HG02981 (cell line): ENCODE data around the gene FUT8.
"Not testable (repeated sequence)": the region's sequence is repeated elsewhere in the genome, so short reads cannot be mapped to it uniquely, and the experiment has no call there.

Experiments
- ATAC-seq: cut with Tn5 transposase; IDR thresholded peaks from one replicate; pipeline ENCODE4 v1.9.1; 2021; ENCODE audit warnings: mild to moderate bottlenecking, moderate library complexity; ENCODE audit not compliant: unreplicated experiment

Gene FUT8

DNA sequence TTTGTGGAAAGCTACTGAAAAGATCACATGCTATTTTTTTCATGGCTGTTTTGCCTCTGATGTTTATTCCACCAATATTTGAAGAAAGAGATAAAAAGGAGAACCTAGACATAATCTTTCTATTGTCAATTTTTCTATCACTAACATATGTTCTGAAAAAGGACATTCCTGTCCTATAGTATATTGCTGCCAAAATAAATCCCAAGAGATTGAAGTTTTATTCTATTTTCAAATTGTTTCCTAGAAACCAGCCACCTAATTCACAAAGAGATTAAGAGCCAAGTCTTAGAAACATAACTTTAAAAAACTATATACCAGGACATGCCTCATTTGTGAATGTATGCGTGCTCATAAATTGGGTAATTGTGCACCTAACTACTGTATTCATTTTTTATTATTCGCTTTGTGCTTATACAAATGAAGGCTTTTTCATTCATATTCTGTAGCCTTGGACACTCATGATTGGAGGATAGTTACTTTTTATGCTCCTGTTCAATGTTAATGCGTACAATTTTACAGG is 200.7 kb downstream of the FUT8 start:
- no peak for ATAC-seq

- no peak for ATAC-seq
Measured at GRCh38 chr14:65618996-65619395, 206.5 kb downstream of the FUT8 start.

DNA sequence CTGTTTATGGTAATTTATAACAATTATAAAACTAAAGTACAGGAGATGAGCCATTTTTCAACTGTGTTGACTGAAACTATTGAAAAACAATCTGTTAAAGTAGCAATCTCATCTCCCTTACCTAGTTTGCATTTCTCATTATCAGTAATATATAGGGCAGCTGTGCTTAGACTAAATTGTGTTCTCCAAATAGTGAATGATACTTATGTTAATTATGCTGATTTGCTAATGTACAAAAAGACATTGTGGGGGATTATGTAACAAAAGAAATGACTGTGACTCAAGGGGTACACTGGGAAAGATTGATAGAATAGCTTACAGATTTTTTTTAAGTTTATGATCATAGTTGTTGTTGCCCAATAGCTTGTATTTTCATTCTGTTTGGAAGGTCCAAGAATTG is 207.7 kb downstream of the FUT8 start:
- no peak for ATAC-seq

GRCh38 chr14:65622703-65623102 is 210.2 kb downstream of the FUT8 start:
- ATAC-seq: no peak

GRCh38 chr14:65623759-65624158 is 211.2 kb downstream of the FUT8 start:
- no peak for ATAC-seq

- no peak for ATAC-seq
Measured at GRCh38 chr14:65627315-65627714, 214.8 kb downstream of the FUT8 start.

DNA sequence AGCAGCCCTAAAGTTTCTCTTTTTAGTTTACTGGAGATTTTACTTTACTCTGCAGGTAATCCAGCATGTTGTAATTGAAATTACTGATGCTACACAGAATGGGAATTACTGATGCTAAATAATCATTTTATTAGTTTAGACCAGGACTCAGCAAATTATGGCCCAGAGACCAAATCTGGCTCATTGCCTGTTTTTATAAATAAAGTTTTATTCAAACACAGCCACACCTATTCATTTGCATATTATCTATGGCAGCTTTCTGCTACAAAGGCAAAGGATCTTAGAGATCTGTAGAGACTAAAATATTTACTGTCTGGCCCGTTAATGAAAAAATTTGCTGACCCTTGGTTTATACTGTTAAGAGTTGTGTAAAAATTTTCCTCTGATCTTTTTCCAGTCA is 216.1 kb downstream of the FUT8 start:
- no peak for ATAC-seq

DNA sequence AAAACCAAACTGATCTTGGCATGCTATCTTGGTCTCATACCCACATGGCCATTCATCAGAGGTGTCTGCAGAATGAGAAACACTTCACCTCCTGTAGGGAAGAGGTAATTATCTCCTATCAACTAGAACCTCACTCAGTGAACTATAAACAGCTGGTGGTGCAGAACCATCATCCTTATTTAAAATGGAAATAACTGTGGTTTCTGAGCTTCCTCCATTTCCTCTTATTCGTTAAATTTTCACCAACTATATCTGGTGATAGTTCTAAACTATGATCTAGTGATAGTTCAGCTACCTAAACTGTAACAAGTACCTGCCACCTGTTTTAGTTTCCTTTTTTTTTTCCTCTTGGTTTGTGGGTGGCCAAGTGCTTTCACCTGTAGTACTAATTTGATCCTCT is 218.5 kb downstream of the FUT8 start:
- ATAC-seq: no peak

GRCh38 chr14:65632487-65632886 is 220.0 kb downstream of the FUT8 start:
- ATAC-seq: no peak

GRCh38 chr14:65633666-65634065 is 221.1 kb downstream of the FUT8 start:
- not testable (repeated sequence) for ATAC-seq

DNA sequence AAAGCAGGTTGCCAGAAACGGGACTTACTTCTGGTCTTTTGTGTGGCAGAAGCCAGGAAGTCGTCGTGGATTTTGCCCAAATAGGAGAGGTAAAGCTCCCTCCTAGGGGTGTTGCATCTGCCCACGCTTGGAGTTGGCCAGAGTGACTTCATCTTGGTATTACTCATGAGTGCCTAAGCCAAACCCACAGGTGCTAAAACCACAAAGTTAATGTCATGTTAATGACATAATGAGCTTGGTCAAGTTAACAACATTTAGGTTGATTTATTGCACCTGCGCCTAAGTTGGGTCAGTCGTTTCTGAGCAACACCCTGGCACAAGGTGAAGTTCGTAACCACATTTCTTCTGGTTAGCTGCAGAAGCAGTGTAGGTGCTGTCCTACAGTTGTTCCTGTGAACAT is 225.2 kb downstream of the FUT8 start:
- peak; percentile 65 for ATAC-seq

- no peak for ATAC-seq
Measured at GRCh38 chr14:65639216-65639615, 226.7 kb downstream of the FUT8 start.

GRCh38 chr14:65650826-65651225 is 238.3 kb downstream of the FUT8 start:
- ATAC-seq: no peak

DNA sequence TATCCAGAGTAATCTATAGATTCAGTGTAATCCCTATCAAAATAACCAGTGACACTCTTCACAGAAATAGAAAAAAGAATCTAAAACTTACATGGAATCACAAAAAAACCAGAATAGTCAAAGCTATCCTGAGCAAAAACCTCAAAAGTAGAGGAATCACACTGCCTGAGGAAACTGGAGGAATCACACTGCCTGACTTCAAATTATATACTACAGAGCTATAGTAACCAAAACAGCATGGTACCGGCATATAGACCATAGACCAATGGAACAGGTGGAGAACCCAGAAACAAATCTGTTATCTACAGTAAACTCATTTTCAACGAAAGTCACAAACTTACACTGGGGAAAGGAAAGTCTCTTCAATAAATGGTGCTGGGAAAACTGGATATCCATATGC is 244.0 kb downstream of the FUT8 start:
- no peak for ATAC-seq

GRCh38 chr14:65658202-65658601 is 245.7 kb downstream of the FUT8 start:
- no peak for ATAC-seq

DNA sequence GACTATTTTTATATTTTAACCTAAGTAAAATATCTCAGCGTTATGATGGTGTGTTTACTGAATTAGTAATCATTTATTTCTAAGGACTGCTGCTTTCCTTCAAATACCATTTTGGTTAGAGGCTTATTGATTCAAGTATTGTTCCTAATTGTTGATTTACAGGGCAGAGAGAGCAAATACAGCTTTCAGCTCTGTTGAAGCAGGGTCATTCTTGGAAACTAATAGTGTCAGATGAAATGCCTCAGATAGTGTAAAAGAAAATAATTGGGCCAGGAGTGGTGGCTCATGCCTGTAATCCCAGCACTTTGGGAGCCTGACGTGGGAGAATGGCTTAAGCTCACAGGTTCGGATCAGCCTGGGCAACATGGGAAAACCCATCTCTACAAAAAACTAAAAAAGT is 249.3 kb downstream of the FUT8 start:
- no peak for ATAC-seq

DNA sequence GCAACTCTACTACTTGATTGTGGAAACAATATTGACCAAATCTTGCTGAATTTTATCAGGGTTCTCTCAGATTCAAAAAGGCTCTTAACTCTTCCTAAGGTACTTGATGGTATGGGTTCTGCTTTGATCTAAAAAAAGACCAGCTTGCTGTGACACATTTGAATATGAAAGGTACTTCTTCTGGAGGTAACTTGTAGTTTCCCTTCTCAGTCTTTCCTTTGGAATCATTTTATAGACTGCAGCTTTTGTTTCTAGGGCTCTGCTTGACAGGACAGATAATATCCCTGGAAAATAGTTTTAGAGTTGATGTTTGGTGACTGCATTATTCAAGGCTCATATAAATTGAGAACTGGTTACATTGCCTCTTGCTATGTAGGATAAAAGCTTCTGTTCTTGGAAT is 251.9 kb downstream of the FUT8 start:
- no peak for ATAC-seq

GRCh38 chr14:65676361-65677014 is 264.0 kb downstream of the FUT8 start:
- ATAC-seq: no peak

DNA sequence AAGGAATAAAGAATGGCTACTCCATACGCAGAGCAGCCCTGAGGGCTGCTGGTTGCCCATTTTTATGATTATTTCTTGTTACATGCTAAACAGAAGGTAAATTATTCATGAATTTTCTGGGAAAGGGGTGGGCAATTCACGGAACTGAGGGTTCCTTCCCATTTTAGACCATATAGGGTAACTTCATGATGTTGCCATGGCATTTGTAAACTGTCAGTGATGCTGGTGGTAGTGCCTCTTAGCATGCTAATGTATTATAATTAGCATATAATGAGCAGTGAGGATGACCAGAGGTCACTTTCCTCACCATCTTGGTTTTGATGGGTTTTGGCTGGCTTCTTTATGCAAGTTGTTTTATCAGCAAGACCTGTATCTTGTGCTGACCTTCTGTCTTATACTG is 273.0 kb downstream of the FUT8 start:
- no peak for ATAC-seq

DNA sequence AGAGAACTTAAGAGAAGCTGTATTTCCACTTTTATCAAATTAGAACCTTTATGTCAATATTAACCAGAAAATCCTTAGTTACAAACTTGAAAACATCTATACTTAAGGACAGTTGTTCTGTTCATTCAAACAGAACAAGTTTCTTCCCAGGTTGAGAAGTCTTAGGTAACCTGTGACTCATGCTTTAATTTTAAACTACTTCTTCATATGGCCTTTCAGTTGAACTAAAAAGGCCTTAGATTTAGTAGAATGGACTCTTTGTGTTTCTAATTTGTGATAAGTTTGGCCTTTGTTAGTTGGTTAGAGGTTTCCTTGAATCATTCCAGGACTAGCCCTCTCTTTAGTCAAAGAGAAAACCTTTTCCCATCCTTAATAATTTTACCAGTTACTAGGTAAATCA is 274.2 kb downstream of the FUT8 start:
- ATAC-seq: no peak

GRCh38 chr14:65689070-65689469 is 276.5 kb downstream of the FUT8 start:
- no peak for ATAC-seq

DNA sequence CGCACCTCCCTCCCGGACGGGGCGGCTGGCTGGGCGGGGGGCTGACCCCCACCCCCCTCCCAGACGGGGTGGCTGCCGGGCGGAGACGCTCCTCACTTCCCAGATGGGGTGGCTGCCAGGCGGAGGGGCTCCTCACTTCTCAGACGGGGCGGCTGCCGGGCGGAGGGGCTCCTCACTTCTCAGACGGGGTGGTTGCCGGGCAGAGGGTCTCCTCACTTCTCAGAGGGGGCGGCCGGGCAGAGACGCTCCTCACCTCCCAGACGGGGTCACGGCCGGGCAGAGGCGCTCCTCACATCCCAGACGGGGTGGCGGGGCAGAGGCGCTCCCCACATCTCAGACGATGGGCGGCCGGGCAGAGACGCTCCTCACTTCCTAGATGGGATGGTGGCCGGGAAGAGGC is 280.0 kb downstream of the FUT8 start:
- ATAC-seq: not testable (repeated sequence)

- ATAC-seq: no peak
Measured at GRCh38 chr14:65696801-65697200, 284.3 kb downstream of the FUT8 start.
